Activated CD4-positive, alpha-beta T cell treated with anti-CD3 and anti-CD28 coated beads, Interleukin-2, Interleukin-6, amounts not matched to agents 100 ng/mL and 50 ng/mL, durations not matched to agents 16 hours and 8 hours (primary cell): Measurements from ENCODE around the gene JMJD8.
A peak's percentile ranks its signal among the peaks of the same experiment; 100 is the strongest.

Experiments used
- DNase-seq: peaks from one replicate; pipeline ENCODE4 v3.0.0-alpha.2; 2020

JMJD8 gene

GRCh38 chr16:684071-684794 lies at the start of gene JMJD8:
Gene JMJD8 (minus strand): TSS chr16:684334. CDS start chr16:684319, 15 bp downstream.
- peak; percentile 98 for DNase-seq

GRCh38 chr16:733382-734207 lies 49.5 kb upstream of the JMJD8 start:
- DNase-seq = peak; percentile 39

GRCh38 chr16:732936-733335 lies 48.8 kb upstream of the JMJD8 start:
- no peak for DNase-seq

GRCh38 chr16:732332-732731 lies 48.2 kb upstream of the JMJD8 start:
- DNase-seq = no peak

- DNase-seq = no peak
Observed at GRCh38 chr16:730666-731509, 46.8 kb upstream of the JMJD8 start.

DNA sequence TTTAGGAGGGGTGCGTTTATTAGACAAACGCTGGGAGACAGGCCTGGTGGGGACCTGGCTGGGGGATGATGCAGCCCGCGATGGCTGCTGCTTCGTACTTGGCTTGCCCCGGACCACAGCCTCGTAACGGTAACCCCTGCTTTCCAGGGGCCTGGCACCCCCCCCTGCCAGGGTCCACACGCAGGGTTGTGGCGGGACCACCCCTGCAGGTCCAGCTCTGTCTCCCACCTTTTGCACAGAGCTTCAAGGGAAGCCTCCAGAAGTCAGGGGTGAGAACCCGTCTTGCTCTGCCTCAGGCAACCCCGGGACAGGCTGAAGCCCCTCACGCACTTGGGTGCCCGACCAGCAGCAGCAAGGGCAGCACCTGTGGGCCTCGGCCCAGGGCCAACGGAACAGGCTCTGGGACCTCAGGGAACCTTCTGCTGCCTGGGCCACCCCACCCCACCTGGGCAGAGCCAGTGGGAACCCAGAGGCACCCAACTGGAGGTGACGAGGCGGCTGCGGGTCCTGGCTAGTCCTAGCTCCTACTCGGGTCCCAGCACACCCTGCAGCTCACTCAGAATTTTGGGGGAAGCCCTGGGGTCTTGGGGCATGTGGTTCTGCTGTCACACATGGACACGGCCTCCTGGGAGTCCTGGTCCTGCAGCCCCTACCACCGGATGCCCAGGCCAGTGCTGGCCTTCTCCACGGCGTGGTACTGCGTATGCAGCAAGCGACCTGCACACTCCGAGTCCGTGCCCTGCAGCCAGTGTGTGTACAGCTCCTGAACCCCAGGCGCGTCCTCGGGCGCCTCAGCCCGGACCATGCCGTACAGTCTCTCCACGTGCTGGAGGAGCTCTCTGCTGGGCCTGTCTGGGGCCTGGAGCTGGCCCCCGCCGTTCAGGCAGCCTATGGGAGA lies 45.9 kb upstream of the JMJD8 start:
- DNase-seq = no peak

GRCh38 chr16:728890-729744 lies 45.0 kb upstream of the JMJD8 start:
- no peak for DNase-seq

GRCh38 chr16:728131-728889 lies 44.2 kb upstream of the JMJD8 start:
- DNase-seq = peak; percentile 79

DNA sequence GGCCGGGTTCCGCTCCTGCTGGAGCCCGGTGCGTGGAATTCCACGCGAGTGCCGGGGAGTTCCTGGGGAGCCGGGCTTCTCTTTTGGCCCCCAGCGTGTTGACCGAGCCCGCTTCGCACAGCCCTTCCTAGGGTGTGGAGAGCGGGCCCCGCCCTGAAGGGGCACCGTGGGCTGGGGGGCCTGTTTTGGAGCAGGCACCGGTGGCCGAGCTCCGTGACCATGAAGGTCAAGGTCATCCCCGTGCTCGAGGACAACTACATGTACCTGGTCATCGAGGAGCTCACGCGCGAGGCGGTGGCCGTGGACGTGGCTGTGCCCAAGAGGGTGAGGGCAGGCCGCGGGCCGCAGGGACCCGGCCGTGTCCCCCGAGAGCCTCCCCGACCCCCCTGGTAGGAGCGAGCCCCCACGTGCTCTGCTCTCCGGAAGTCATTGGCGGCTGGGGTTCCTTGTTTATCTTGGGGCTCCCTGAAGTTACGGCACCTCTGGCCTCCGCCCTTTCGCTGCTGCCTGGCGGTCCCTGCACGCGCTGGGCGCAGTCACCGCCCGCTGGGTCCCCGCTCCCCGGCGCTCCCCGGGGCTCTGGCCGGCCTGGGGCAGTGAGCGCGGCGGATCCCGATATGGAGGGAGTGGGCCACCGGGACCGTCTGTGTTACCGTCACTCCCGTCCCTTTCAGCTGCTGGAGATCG lies 43.3 kb upstream of the JMJD8 start:
- peak; percentile 45 for DNase-seq

- DNase-seq = peak; percentile 71
Observed at GRCh38 chr16:726438-727290, 42.5 kb upstream of the JMJD8 start, which contains the start of the genes CCDC78 and HAGHL. Gene CCDC78 (minus strand): TSS chr16:726443. CDS start chr16:726367, 76 bp downstream. Gene HAGHL (plus strand): TSS chr16:727106. CDS start chr16:727510, 404 bp downstream.

DNA sequence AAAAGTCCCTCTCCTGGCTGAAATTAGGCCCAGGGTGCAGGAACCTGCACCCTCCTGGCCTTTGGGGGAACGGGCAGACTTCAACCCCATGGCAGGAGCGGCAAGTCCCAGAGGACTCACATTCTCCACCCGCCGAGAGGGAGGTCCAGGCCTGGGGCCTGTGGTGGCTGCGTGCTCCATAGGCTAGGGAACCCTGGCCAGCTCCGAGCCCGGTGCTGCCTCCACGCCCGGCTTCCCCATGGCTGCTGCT lies 42.0 kb upstream of the JMJD8 start:
- no peak for DNase-seq

DNA sequence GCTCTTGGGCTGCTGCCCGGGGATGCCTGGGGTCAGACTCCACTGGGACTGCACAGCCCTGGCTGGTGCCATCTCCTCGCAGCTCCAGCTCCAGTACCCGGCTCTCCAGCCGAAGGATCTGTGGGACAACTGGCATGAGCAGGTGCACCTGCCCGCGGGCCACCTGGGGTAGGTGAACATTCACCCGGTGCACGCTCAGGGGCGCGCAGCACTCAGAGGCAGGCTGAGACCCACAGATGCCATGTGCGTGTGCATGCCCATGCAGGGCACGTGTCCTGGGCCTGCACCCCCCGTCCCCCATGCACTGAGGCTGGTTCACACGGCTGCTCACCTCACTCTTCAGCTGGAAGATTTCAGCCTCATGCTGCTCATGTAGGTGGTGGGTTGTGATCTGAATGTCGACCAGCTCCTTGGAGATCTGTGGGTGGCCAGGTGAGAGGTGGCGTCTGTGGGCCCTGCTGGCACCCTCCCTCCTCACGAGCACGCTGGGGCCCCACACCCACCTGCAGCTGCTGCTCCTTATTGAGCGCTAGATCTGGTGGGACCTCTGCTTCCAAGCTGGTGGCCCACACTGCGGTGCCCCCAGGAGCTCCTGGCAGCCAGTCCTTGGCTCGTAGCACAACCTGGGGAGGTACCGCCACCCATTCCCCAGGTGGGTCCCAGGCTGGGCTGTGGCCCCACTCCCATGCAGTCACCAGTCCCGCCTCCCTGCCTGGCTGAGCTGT lies 41.5 kb upstream of the JMJD8 start:
- DNase-seq = no peak

DNA sequence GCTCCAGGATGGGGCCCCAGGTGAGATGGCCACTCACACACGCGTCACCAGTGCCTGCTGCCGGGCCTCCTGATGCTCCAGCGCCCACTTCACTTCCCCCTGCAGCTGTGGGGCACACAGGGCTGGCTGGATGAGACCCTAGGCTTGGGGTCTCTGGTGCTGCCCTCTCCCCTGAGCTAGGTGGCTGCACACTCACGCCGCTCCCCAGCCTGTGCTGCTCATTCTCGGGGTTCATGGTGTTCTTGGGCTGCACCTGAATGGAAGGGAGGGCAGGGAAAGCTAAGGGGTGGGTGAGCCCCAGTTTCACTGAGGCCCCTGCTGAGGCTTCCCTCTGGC lies 40.9 kb upstream of the JMJD8 start:
- DNase-seq = no peak

GRCh38 chr16:724188-725040 lies 40.3 kb upstream of the JMJD8 start:
- DNase-seq = no peak

DNA sequence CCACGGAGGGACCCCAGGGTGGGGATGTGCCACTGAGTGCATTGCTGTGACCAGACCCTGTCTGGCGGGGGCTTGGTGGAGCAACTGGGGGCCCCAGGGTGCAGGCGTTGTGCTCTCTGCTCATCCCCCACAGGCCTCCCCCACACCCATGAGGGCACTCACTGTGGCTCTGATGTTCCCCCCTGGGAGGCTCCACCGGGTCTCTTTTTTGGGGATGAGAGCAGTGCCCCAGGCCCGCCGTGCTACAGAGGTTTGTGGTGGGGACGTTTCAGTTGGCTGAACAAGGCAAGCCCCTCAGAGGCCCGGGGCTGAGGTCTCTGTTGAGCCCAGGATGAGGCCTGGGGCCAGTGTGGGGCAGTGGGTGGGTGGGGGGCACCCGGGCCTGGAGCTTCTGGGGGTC lies 39.6 kb upstream of the JMJD8 start:
- DNase-seq = no peak

DNA sequence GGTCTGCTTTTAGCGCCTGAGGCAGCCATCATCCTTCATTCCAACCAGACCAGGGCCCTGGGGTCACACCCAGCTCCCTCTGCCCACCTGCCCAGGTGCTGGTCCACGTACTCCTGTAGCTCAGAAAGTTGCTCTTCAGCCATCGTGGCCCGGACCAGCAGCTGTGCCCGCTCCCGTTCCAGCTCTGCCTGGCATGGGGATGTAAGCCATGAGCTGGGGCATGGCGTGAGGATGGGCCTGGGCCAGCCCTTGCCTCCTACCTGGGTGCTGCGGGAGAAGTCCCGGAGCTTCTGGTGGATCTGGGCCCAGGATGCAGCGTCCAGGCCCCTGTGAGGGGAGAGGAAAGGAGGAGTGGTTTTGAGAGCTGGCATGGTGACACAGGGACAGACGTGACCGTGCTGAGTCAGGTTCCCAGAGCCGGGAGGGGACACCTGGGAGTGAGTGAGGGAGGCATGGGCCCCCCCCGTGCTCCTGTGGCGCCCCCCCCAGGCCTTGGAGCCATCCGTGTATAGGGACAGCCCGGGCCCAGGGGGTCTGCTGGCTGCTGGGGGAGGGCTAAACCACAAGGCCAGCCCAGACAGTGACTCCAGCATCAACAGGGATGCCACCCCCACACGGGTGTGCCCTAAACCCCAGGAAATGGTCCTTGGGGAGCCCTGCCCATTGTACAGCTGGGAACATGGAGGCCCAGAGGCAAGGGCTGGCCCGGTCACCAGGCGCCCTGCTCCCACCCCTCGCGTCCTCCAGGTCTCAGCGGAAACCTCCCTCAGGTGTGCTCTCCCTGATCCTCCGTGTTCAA lies 38.9 kb upstream of the JMJD8 start:
- no peak for DNase-seq
